Measurements from ENCODE around the gene SASH1.

- TF ChIP-seq EZH2 (IDR thresholded peaks at IDR 0.05; ENCODE audit: insufficient read depth, low read length) (no peak), CTCF (IDR thresholded peaks at IDR 0.05; ENCODE audit: insufficient read depth, low read depth, low read length) (no peak)
Observed at GRCh38 chr6:148578837-148579565, 236.4 kb downstream of the SASH1 start.

All from astrocyte (in vitro differentiated cells and primary cell).